ENCODE results near the gene TRRAP.

The TRRAP gene

DNA sequence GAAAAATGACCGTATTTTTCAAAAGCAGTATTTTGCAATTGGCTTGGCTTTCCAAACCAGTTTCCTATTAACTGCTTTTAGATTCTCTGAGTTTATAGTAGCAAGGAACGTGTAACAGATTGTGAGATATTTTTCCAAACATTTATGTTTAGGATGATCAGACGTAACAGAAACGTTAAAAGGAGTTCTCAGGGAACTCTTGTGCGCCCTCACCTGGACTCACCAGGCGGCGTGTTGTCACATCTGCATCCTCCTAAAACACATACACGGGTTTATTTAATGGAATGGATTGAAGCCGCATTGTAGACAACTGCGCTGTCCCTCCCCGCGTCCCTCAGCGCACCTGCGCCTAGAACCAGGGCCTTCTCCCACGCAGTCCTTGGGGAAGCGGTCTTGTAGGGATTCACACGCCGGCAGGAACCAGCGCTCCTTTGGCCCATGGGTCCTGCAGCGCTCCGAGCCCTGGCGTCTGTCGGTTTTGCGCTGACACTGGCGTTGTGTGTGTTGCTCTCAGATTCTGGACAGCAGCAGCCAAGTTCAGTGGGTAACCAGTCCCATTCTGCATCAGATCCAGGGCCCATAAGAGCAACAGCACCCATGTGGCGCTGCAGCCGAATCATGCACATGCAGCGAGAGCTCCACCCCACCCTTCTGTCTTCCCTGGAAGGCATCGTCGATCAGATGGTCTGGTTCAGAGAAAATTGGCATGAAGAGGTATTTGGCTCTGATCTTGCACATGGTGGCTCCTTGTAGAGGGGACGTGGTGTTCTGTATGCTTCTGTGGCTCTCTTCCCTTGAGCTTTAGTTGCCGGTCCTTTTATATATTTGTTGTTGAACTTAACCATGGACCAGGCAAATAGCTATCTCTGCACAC lies 114.9 kb downstream of the TRRAP start:
- no peak for DNase-seq

- DNase-seq: no peak
Measured at GRCh38 chr7:98994046-98994944, 116.0 kb downstream of the TRRAP start.

- no peak for DNase-seq
Measured at GRCh38 chr7:98995111-98995510, 116.8 kb downstream of the TRRAP start.

- DNase-seq: no peak
Measured at GRCh38 chr7:98995523-98996149, 117.3 kb downstream of the TRRAP start.

GRCh38 chr7:98996150-98996552 lies 117.8 kb downstream of the TRRAP start:
- no peak for DNase-seq

GRCh38 chr7:98997846-98998245 lies 119.5 kb downstream of the TRRAP start:
- no peak for DNase-seq

- DNase-seq: no peak
Measured at GRCh38 chr7:98998821-98999725, 120.7 kb downstream of the TRRAP start.

DNA sequence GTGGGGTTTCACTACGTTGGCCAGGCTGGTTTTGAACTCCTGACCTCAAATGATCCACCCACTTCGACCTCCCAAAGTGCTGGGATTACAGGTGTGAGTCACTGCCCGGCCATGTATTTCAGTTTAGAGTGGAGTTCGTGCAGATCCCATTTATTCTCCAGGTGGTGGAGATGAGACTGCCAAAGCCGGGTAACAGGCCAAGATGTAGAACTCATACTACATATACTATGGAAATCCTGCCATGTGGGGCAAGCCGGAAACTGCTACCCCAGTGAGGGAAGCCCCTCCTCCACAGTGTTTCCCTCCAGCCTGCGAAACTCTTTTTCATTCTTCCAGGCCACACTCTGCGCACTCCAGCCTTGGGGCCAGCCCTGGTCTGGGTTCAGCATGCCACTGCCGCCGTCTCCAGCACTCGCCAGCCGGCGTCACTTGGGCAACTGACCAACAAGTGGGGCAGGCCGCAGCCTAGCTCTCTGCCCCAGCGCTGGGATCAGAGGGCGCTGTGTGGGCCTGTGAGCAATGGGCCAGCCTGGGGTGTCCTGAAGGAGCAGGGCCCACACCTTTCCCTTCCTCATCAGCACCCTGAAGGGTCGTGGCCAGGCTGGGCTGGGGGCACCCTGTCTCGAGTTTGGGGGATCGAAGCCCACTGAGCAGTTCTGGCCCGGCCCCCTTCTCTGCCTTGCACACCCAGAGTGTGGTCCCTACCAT lies 122.0 kb downstream of the TRRAP start:
- DNase-seq: no peak

- no peak for DNase-seq
Measured at GRCh38 chr7:99000904-99001465, 122.7 kb downstream of the TRRAP start.

DNA sequence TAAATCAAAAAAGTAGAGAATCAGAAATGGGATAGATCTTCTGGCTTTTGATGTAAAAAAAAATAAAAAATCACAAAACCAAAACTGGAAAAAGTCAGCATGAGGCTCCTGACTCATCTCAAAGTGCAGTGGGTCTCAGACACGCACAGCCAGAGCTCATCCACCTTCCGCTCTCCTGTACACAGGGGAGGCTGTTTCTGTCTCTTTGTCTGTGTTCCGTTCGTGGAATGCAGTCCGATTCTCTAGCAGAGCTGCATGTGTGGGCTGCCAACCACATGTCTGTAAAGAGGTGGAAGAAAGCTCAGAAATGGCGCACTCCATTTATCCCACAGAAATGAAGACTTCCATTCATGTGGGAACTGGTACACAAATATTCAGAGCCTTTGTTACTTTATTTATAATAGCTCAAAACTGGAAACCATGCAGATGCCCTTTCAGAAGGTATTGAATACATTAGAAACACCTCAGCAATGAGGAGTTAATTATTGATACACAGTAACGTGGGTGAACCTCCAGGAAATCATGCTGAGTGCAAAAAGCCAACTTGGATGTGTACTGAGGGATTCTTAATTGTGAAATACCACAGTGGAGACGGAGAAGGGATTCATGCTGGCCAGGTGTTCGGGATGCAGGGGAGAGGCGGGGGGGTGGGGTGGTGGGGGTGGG lies 123.3 kb downstream of the TRRAP start:
- no peak for DNase-seq

- DNase-seq: no peak
Measured at GRCh38 chr7:99002148-99002826, 124.0 kb downstream of the TRRAP start.

DNA sequence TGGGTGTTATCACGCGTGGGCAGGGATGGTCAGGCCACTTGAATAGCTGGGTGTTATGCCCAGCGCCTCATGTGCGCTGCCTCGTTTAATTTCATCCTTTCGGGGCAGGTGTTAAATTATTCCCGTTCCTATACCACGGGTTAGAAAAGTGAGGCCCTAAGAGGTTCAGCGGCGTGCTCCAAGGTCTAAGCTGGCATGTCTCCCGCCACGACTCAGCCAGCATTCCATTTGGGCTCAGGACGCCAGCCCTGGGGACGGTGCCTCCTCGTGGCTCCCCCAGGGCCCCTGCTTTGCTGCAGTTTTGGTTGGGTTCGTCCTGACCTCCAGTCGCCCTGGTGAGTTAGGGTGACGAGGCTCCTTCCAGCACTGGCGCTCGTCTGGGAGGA lies 124.5 kb downstream of the TRRAP start:
- DNase-seq: no peak

- no peak for DNase-seq
Measured at GRCh38 chr7:99003419-99003818, 125.1 kb downstream of the TRRAP start.

GRCh38 chr7:99004216-99004615 lies 125.9 kb downstream of the TRRAP start:
- no peak for DNase-seq

GRCh38 chr7:99004781-99005500 lies 126.6 kb downstream of the TRRAP start:
- no peak for DNase-seq

DNA sequence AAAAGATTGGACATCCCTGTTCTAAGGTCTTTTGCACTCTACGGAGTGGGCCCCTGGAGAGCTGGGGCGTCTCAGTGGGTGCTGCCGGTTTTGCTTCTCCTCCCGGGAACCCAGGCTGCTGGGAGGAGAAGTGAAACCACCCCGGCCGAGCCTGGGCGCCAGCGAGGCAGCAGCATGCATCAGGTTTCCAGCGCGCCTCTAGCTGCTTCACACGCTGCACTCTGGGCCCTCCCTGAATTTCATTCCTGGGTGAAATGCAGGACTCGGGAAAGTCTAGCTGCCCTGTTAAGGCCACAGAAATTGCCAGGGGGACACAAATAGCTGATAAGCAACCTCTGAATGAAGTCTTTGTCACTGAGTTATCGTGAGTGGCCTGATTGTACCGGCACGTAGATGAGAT lies 127.4 kb downstream of the TRRAP start:
- no peak for DNase-seq

DNA sequence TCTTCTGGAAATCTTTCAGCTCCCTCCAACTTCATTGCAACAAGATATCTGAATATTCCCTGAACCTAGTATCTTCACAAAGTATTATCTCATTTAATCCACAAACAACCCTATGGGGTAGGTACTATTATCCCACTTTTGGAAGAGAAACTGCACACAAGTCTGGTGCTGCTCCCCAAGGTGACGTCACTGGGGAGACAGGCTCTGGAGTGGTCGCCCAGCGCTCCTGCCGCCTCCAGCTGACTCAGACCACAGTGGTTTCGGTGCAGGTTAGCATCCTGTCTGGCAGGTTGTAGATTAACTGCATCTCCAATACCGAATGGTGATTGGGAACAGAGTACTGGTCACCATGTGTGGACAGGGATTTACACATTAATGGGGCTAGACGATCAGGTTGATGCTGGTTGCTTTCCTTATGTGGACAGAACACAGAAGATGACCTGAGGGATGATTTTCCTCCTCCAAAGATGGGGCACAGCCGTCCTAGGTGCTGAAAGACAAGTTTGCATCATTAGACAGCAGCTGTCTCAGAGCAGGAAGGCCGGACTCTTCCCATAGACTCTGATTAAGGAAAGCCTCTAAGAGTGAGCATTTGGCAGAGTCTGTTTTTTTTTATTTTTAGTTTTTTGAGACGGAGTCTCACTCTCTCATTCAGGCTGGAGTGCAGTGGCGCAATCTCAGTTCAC lies 128.6 kb downstream of the TRRAP start:
- DNase-seq: no peak

DNA sequence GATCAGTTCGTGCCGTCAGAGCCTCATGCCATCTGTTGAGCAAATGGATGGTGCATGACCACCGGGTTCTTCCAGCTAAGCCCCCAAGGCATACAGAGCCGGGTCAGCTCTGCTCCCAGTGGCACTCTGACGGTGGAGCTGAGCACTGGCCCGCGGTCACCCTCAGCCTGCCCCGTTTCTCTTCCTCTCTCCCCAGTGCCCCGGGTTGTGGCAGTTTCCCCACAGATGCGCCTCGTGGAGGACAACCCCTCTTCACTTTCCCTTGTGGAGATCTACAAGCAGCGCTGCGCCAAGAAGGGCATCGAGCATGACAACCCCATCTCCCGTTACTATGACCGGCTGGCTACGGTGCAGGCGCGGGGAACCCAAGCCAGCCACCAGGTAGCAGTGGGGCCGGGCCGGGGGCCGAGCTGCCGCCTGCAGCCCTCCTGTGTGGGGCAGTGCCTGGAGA lies 129.9 kb downstream of the TRRAP start:
- DNase-seq: no peak
